B cell (primary cell): Measurements from ENCODE around the gene SEMA3A.

Experiments
- EZH2 ChIP-seq: IDR thresholded peaks from 2 replicates; pipeline ENCODE4 v1.6.1; 2012; ENCODE audit warnings: borderline replicate concordance, low read depth, mild to moderate bottlenecking, moderate library complexity, low read length; ENCODE audit not compliant: insufficient read depth, poor library complexity, severe bottlenecking
- TF ChIP-seq, protein P1 (sequence below): fragments of 200-600 bp; IDR thresholded peaks from one replicate; pipeline ENCODE4 v1.8.0; 2022; ENCODE audit warnings: antibody characterized with exemption, mild to moderate bottlenecking

- no peak for TF ChIP-seq EZH2
- TF ChIP-seq, protein P1, sequence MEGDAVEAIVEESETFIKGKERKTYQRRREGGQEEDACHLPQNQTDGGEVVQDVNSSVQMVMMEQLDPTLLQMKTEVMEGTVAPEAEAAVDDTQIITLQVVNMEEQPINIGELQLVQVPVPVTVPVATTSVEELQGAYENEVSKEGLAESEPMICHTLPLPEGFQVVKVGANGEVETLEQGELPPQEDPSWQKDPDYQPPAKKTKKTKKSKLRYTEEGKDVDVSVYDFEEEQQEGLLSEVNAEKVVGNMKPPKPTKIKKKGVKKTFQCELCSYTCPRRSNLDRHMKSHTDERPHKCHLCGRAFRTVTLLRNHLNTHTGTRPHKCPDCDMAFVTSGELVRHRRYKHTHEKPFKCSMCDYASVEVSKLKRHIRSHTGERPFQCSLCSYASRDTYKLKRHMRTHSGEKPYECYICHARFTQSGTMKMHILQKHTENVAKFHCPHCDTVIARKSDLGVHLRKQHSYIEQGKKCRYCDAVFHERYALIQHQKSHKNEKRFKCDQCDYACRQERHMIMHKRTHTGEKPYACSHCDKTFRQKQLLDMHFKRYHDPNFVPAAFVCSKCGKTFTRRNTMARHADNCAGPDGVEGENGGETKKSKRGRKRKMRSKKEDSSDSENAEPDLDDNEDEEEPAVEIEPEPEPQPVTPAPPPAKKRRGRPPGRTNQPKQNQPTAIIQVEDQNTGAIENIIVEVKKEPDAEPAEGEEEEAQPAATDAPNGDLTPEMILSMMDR = no peak
Measured at GRCh38 chr7:84191261-84191660, 3.3 kb downstream of the SEMA3A start.
